DND-41 (cell line): ENCODE data around the gene POTEG.
"Not testable (repeated sequence)": the region's sequence is repeated elsewhere in the genome, so short reads cannot be mapped to it uniquely, and the experiment has no call there.

Experiments used
- CTCF ChIP-seq: IDR thresholded peaks from 2 replicates; pipeline ENCODE4 v1.5.1; 2012; ENCODE audit warnings: borderline replicate concordance, low read length, moderate library complexity, mild to moderate bottlenecking; ENCODE audit not compliant: poor library complexity, severe bottlenecking; ENCODE audit errors: extremely low read depth
- EZH2 ChIP-seq: IDR thresholded peaks from 3 replicates; pipeline ENCODE4 v1.6.1; 2012; ENCODE audit warnings: borderline replicate concordance, low read depth, mild to moderate bottlenecking, moderate library complexity, low read length, inconsistent platforms; ENCODE audit not compliant: severe bottlenecking

GRCh38 chr14:19439826-19440225 lies 5.7 kb upstream of the POTEG start:
- not testable (repeated sequence) for TF ChIP-seq CTCF, EZH2
